Heart left ventricle (tissue), 13 donors: ENCODE data around the gene OIP5.

Source experiments
- POLR2A ChIP-seq, 2 donors: fragments of 450-650 bp; IDR thresholded peaks; one replicate each; pipeline ENCODE4 v1.6.1; 2017; ENCODE audit warnings: antibody characterized with exemption in 2 of 2, mild to moderate bottlenecking in 2 of 2, moderate library complexity in 2 of 2
- TF ChIP-seq, protein P1 (sequence below), 12 donors: fragments of 200-600 bp; sonication (generic) in 4 of 12; IDR thresholded peaks; one replicate each; pipeline versions ENCODE4 v1.5.0 to v1.8.0; 2018 to 2022; ENCODE audit warnings: antibody characterized with exemption in 12 of 12, mild to moderate bottlenecking in 5 of 12
- donor health status: ischemic (EF 13 %, LVEDD 7.1; RV severe dilation, severe dysfunction).
- donor health status: DM: no; HTN: yes; CAD: no.
- donor health status: DM: no; HTN: no; CAD: no.
- donor health status: ischemic (EF 25% LVEDD 6.9; RV normal size, moderate dysfunction).
- donor health status: ischemic (EF 25% LVEDD 5.7; RV mildly dilated, moderate dysfunction).
- donor health status: ischemic (EF 35%, LVEDD 5.7; RV mildly dilated, moderate dysfunction).
- donor health status: nonischemic (EF 11% LVEDD 7.7; RV severe dilation, severe dysfunction).
- donor health status: DM: yes; HTN: yes; CAD: no.
- donor health status: PGD.
- donor health status: ischemic (EF 29% LVEDD 5.4; RV normal size, mild dysfunction).
- donor health status: nonischemic (EF 23%, LVEDD 6.1; RV moderate dilation, normal function).

DNA sequence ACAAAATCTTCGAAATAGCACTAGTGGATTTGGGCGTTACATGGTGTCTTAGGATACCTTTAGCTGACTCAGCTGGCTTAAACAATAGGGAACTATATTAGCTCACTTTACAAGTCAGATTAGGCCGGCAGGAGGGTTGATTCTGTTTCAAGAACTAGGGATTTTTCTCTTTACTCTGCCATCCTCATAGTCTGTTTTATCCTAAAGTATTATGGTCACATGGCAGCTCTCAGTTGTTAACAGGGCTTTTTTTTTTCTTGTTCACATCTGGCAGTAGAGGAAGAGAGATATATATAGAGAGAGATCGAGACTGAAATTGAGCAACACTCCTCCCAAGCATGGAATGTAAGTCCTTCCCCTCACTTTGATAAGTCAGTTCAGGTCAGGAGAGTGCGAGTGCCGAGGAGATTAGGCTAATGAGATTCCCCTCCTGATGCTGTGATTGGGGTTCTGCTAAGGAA lies 68.5 kb downstream of the OIP5 start:
- no peak for TF ChIP-seq POLR2A (IDR thresholded peaks at IDR 0.05)
- TF ChIP-seq, protein P1, sequence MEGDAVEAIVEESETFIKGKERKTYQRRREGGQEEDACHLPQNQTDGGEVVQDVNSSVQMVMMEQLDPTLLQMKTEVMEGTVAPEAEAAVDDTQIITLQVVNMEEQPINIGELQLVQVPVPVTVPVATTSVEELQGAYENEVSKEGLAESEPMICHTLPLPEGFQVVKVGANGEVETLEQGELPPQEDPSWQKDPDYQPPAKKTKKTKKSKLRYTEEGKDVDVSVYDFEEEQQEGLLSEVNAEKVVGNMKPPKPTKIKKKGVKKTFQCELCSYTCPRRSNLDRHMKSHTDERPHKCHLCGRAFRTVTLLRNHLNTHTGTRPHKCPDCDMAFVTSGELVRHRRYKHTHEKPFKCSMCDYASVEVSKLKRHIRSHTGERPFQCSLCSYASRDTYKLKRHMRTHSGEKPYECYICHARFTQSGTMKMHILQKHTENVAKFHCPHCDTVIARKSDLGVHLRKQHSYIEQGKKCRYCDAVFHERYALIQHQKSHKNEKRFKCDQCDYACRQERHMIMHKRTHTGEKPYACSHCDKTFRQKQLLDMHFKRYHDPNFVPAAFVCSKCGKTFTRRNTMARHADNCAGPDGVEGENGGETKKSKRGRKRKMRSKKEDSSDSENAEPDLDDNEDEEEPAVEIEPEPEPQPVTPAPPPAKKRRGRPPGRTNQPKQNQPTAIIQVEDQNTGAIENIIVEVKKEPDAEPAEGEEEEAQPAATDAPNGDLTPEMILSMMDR (IDR thresholded peaks at IDR 0.05): no peak
